SK-N-SH (cell line): ENCODE measurements around the gene CEL. TPM values are rescaled to one million over a fixed set of nuclear protein-coding genes. Genes with fewer than 3 reads are reported as not detected.

Experiments used
- CTCF ChIA-PET: fragments of 300-600, 350-600 bp; formaldehyde crosslinking; extraction: SDS; loops from one replicate; lab custom pipeline; 2021; lab: Yijun Ruan, JAX
- POLR2A ChIA-PET: fragments of 350-600 bp; sonication (Branson Sonifier 250); formaldehyde crosslinking; extraction: SDS; loops from one replicate; lab custom pipeline; 2020; ENCODE audit warnings: antibody characterized with exemption, inconsistent platforms; lab: Yijun Ruan, JAX
- DNase-seq: peaks from one replicate; pipeline ENCODE4 v3.0.0; 2012
- H2AFZ ChIP-seq: fragments of 200-600 bp; sonication (generic); 2 replicates; pipeline ENCODE4 v1.8.1; 2016; ENCODE audit warnings: antibody characterized with exemption, mild to moderate bottlenecking, low read depth
- H3F3A ChIP-seq: fragments of 200-600 bp; sonication (generic); replicated peaks from 2 replicates; pipeline ENCODE3; 2016; ENCODE audit warnings: antibody characterized with exemption, mild to moderate bottlenecking; ENCODE audit not compliant: insufficient read depth
- H3K27ac ChIP-seq, 2 experiments: fragments of 200-500 bp in 1 of 2; fragments of 200-600 bp in 1 of 2; sonication (Bioruptor generic) in 1 of 2; sonication (generic), shearing (Covaris generic) in 1 of 2; 2 replicates each; pipeline versions ENCODE4 v1.5.1 to v1.6.1; 2014 to 2016; ENCODE audit warnings: low read depth in 2 of 2, inconsistent platforms in 1 of 2, low read length in 1 of 2, mild to moderate bottlenecking in 1 of 2, mixed read lengths in 1 of 2
- H3K27me3 ChIP-seq: fragments of 200-600 bp; sonication (generic), shearing (Covaris generic); 2 replicates; pipeline ENCODE4 v1.6.1; 2016; ENCODE audit warnings: mixed run types; ENCODE audit not compliant: insufficient read depth
- H3K36me3 ChIP-seq, 2 experiments: fragments of 200-500 bp in 1 of 2; fragments of 200-600 bp in 1 of 2; sonication (Bioruptor generic) in 1 of 2; sonication (generic) in 1 of 2; replicated peaks in 1 of 2; 2 replicates each; pipeline versions ENCODE3 to v1.5.1; 2014 to 2016; ENCODE audit warnings: low read length in 1 of 2, mild to moderate bottlenecking in 1 of 2; ENCODE audit not compliant: insufficient read depth in 2 of 2, control insufficient read depth in 1 of 2
- H3K4me1 ChIP-seq, 2 experiments: fragments of 200-500 bp in 1 of 2; fragments of 200-600 bp in 1 of 2; sonication (Bioruptor generic) in 1 of 2; sonication (generic), shearing (Covaris generic) in 1 of 2; 2 replicates each; pipeline versions ENCODE4 v1.5.1 to v1.6.1; 2014 to 2016; ENCODE audit warnings: low read depth in 1 of 2, low read length in 1 of 2, mixed run types in 1 of 2; ENCODE audit not compliant: insufficient read depth in 2 of 2, control insufficient read depth in 1 of 2
- H3K4me2 ChIP-seq: fragments of 200-600 bp; sonication (generic), shearing (Covaris generic); 2 replicates; pipeline ENCODE4 v1.6.1; 2017; ENCODE audit warnings: mixed run types
- H3K4me3 ChIP-seq, 2 experiments: fragments of 200-500 bp in 1 of 2; fragments of 200-600 bp in 1 of 2; sonication (Bioruptor generic) in 1 of 2; sonication (generic), shearing (Covaris generic) in 1 of 2; 2 replicates each; pipeline versions ENCODE4 v1.5.1 to v1.8.1; 2014 to 2016; ENCODE audit warnings: low read depth in 2 of 2, inconsistent platforms in 1 of 2, low read length in 1 of 2, mild to moderate bottlenecking in 1 of 2, mixed read lengths in 1 of 2, moderate library complexity in 1 of 2
- H3K79me2 ChIP-seq: fragments of 200-600 bp; sonication (generic); 2 replicates; pipeline ENCODE4 v1.8.1; 2017; ENCODE audit warnings: mild to moderate bottlenecking; ENCODE audit not compliant: insufficient read depth
- H3K9ac ChIP-seq: fragments of 200-600 bp; sonication (generic); 2 replicates; pipeline ENCODE4 v1.6.1; 2017; ENCODE audit warnings: mixed run types
- H3K9me2 ChIP-seq: fragments of 200-600 bp; sonication (generic); 2 replicates; pipeline ENCODE4 v1.6.1; 2017; ENCODE audit warnings: mixed run types
- H3K9me3 ChIP-seq: fragments of 200-600 bp; sonication (generic); 2 replicates; pipeline ENCODE4 v1.6.1; 2017; ENCODE audit warnings: mixed run types, mild to moderate bottlenecking, moderate library complexity
- H4K20me1 ChIP-seq: fragments of 200-600 bp; sonication (generic); 2 replicates; pipeline ENCODE4 v1.6.1; 2017; ENCODE audit warnings: mild to moderate bottlenecking, mixed run types; ENCODE audit not compliant: insufficient read depth
- ELF1 ChIP-seq: IDR thresholded peaks from 2 replicates; pipeline ENCODE4 v1.4.0; 2012
- EP300 ChIP-seq, 2 experiments: IDR thresholded peaks; 2 replicates each; pipeline versions ENCODE4 v1.4.0 to v1.6.1; 2012; ENCODE audit warnings: borderline replicate concordance in 1 of 2, low read depth in 1 of 2, low read length in 1 of 2
- EZH2phosphoT487 ChIP-seq: fragments of 200-600 bp; sonication (generic); IDR thresholded peaks from 2 replicates; pipeline ENCODE4 v1.6.1; 2017; ENCODE audit warnings: low read depth, mixed run types, mild to moderate bottlenecking, antibody characterized with exemption, moderate library complexity, borderline replicate concordance
- FOSL2 ChIP-seq: IDR thresholded peaks from 2 replicates; pipeline ENCODE4 v1.4.0; 2012; ENCODE audit warnings: low read depth, mild to moderate bottlenecking, moderate library complexity, borderline replicate concordance
- FOXM1 ChIP-seq: IDR thresholded peaks from 2 replicates; pipeline ENCODE4 v1.4.0; 2012; ENCODE audit warnings: low read depth, mild to moderate bottlenecking
- JUND ChIP-seq: IDR thresholded peaks from 2 replicates; pipeline ENCODE4 v1.4.0; 2012
- NFIC ChIP-seq: IDR thresholded peaks from 2 replicates; pipeline ENCODE4 v1.4.0; 2012; ENCODE audit warnings: borderline replicate concordance
- NRF1 ChIP-seq: IDR thresholded peaks from 2 replicates; pipeline ENCODE4 v1.6.1; 2012; ENCODE audit warnings: low read depth, mild to moderate bottlenecking, low read length
- RAD21 ChIP-seq: IDR thresholded peaks from 2 replicates; pipeline ENCODE4 v1.6.1; 2012; ENCODE audit warnings: mild to moderate bottlenecking, low read length
- RFX5 ChIP-seq: IDR thresholded peaks from 2 replicates; pipeline ENCODE4 v1.6.1; 2012; ENCODE audit warnings: mild to moderate bottlenecking, improper control_type of control experiment, low read length
- WGBS: methylation state at CpG from one replicate; pipeline ENCODE4 v1.1.6; 2017; ENCODE audit warnings: low lambda C conversion rate; 5-methylcytosine and 5-hydroxymethylcytosine counted together
- polyA plus RNA-seq, 3 experiments: library from polyadenylated mRNA; depleted of rRNA; stranded (reverse); fragments of >200 nt; gene quantifications; 2 replicates each; pipeline ENCODE4 v1.2.3, GENCODE V29; 2012
- TF ChIP-seq, protein P1 (sequence below): IDR thresholded peaks from 2 replicates; pipeline ENCODE4 v1.4.0; 2012; ENCODE audit warnings: low read depth
- TF ChIP-seq, protein P2 (sequence below): IDR thresholded peaks from 2 replicates; pipeline ENCODE4 v1.6.1; 2012; ENCODE audit warnings: mild to moderate bottlenecking, low read depth, low read length, moderate library complexity
- TF ChIP-seq, protein P3 (sequence below): IDR thresholded peaks from 2 replicates; pipeline ENCODE4 v1.4.0; 2012; ENCODE audit warnings: low read depth, borderline replicate concordance
- TF ChIP-seq, protein P4 (sequence below): fragments of 150-350 bp; IDR thresholded peaks from 2 replicates; pipeline ENCODE4 v1.6.1; 2017; ENCODE audit warnings: antibody characterized with exemption, low read length, low read depth, borderline replicate concordance
- TF ChIP-seq, protein P5 (sequence below): fragments of 200-600 bp; sonication (generic); IDR thresholded peaks from 2 replicates; pipeline ENCODE4 v1.6.1; 2017; ENCODE audit warnings: antibody characterized with exemption, mild to moderate bottlenecking, moderate library complexity
- TF ChIP-seq, protein P6 (sequence below): fragments of 150-350 bp; IDR thresholded peaks from 2 replicates; pipeline ENCODE4 v1.6.1; 2016; ENCODE audit warnings: mild to moderate bottlenecking, low read depth, low read length

The CEL gene
- polyA plus RNA-seq, 1 of the 3 experiments (the other 2 are of a cell fraction), result 0.87 TPM

DNA sequence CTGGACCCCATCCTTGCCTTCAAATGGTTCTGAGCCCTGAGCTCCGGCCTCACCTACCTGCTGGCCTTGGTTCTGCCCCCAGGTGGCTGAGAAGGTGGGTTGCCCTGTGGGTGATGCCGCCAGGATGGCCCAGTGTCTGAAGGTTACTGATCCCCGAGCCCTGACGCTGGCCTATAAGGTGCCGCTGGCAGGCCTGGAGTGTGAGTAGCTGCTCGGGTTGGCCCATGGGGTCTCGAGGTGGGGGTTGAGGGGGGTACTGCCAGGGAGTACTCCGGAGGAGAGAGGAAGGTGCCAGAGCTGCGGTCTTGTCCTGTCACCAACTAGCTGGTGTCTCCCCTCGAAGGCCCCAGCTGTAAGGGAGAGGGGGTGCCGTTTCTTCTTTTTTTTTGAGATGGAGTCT lies 5.2 kb downstream of the CEL start:
- Histone ChIP-seq H3K27me3 (no peaks in the 10 kb centered on the region), H3F3A (no peaks in the 10 kb centered on the region), H2AFZ (no peak overlapping the region), H4K20me1 (no peaks in the 10 kb centered on the region), H3K4me1 (no peaks in the 10 kb centered on the region), H3K79me2 (no peaks in the 10 kb centered on the region), H3K9me3 (no peaks in the 10 kb centered on the region), H3K36me3 (no peaks in the 10 kb centered on the region), H3K4me2 (no peak overlapping the region), H3K27ac (no peak overlapping the region), H3K9ac (no peak overlapping the region), H3K4me3 (no peak overlapping the region), H3K9me2 (no peaks in the 10 kb centered on the region)
- WGBS, result 95% methylated on average over 11 of the region's 11 CpGs
- DNase-seq, result no peak
- ChIA-PET CTCF (interaction anchor here (1.6 to 3.3 kb wide), 2 partner anchors 8 to 81 kb away, joined by 7 to 10 read pairs; no protein-coding TSS in a partner anchor), POLR2A (interaction anchor here (1.0 kb wide), 1 partner anchor 9 kb away, joined by 3 read pairs; no protein-coding TSS in a partner anchor)
- TF ChIP-seq, protein P1, sequence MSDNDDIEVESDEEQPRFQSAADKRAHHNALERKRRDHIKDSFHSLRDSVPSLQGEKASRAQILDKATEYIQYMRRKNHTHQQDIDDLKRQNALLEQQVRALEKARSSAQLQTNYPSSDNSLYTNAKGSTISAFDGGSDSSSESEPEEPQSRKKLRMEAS, result no peak
- TF ChIP-seq NFIC (no peak), EP300 (IDR thresholded peaks at IDR 0.05; ENCODE audit: borderline replicate concordance in 1 of 2, low read depth in 1 of 2, low read length in 1 of 2) (no peak), EZH2phosphoT487 (no peak)
- TF ChIP-seq, protein P2, sequence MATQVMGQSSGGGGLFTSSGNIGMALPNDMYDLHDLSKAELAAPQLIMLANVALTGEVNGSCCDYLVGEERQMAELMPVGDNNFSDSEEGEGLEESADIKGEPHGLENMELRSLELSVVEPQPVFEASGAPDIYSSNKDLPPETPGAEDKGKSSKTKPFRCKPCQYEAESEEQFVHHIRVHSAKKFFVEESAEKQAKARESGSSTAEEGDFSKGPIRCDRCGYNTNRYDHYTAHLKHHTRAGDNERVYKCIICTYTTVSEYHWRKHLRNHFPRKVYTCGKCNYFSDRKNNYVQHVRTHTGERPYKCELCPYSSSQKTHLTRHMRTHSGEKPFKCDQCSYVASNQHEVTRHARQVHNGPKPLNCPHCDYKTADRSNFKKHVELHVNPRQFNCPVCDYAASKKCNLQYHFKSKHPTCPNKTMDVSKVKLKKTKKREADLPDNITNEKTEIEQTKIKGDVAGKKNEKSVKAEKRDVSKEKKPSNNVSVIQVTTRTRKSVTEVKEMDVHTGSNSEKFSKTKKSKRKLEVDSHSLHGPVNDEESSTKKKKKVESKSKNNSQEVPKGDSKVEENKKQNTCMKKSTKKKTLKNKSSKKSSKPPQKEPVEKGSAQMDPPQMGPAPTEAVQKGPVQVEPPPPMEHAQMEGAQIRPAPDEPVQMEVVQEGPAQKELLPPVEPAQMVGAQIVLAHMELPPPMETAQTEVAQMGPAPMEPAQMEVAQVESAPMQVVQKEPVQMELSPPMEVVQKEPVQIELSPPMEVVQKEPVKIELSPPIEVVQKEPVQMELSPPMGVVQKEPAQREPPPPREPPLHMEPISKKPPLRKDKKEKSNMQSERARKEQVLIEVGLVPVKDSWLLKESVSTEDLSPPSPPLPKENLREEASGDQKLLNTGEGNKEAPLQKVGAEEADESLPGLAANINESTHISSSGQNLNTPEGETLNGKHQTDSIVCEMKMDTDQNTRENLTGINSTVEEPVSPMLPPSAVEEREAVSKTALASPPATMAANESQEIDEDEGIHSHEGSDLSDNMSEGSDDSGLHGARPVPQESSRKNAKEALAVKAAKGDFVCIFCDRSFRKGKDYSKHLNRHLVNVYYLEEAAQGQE, result no peak
- TF ChIP-seq, protein P3, sequence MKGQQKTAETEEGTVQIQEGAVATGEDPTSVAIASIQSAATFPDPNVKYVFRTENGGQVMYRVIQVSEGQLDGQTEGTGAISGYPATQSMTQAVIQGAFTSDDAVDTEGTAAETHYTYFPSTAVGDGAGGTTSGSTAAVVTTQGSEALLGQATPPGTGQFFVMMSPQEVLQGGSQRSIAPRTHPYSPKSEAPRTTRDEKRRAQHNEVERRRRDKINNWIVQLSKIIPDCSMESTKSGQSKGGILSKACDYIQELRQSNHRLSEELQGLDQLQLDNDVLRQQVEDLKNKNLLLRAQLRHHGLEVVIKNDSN, result no peak

DNA sequence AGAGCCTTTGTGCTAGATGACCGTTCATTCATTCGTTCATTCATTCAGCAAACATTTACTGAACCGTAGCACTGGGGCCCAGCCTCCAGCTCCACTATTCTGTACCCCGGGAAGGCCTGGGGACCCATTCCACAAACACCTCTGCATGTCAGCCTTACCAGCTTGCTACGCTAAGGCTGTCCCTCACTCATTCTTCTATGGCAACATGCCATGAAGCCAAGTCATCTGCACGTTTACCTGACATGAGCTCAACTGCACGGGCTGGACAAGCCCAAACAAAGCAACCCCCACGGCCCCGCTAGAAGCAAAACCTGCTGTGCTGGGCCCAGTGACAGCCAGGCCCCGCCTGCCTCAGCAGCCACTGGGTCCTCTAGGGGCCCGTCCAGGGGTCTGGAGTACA lies 6.0 kb downstream of the CEL start:
- no peak for DNase-seq
- CTCF ChIA-PET, result interaction anchor here (3.3 kb wide), 1 partner anchor 80 kb away, joined by 10 read pairs; no protein-coding TSS in a partner anchor
- POLR2A ChIA-PET, result interaction anchor here (1.0 kb wide), 1 partner anchor 10 kb away, joined by 3 read pairs; no protein-coding TSS in a partner anchor
- TF ChIP-seq, protein P4, sequence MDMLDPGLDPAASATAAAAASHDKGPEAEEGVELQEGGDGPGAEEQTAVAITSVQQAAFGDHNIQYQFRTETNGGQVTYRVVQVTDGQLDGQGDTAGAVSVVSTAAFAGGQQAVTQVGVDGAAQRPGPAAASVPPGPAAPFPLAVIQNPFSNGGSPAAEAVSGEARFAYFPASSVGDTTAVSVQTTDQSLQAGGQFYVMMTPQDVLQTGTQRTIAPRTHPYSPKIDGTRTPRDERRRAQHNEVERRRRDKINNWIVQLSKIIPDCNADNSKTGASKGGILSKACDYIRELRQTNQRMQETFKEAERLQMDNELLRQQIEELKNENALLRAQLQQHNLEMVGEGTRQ, result no peak
- TF ChIP-seq RAD21 (no peak), ELF1 (no peak), FOSL2 (no peak), JUND (no peak), EZH2phosphoT487 (no peak), FOXM1 (no peak), RFX5 (no peak), EP300 (IDR thresholded peaks at IDR 0.05; ENCODE audit: borderline replicate concordance in 1 of 2, low read depth in 1 of 2, low read length in 1 of 2) (no peak), NRF1 (no peak)
- TF ChIP-seq, protein P1, result no peak
- TF ChIP-seq, protein P5, sequence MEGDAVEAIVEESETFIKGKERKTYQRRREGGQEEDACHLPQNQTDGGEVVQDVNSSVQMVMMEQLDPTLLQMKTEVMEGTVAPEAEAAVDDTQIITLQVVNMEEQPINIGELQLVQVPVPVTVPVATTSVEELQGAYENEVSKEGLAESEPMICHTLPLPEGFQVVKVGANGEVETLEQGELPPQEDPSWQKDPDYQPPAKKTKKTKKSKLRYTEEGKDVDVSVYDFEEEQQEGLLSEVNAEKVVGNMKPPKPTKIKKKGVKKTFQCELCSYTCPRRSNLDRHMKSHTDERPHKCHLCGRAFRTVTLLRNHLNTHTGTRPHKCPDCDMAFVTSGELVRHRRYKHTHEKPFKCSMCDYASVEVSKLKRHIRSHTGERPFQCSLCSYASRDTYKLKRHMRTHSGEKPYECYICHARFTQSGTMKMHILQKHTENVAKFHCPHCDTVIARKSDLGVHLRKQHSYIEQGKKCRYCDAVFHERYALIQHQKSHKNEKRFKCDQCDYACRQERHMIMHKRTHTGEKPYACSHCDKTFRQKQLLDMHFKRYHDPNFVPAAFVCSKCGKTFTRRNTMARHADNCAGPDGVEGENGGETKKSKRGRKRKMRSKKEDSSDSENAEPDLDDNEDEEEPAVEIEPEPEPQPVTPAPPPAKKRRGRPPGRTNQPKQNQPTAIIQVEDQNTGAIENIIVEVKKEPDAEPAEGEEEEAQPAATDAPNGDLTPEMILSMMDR, result no peak
- TF ChIP-seq, protein P6, sequence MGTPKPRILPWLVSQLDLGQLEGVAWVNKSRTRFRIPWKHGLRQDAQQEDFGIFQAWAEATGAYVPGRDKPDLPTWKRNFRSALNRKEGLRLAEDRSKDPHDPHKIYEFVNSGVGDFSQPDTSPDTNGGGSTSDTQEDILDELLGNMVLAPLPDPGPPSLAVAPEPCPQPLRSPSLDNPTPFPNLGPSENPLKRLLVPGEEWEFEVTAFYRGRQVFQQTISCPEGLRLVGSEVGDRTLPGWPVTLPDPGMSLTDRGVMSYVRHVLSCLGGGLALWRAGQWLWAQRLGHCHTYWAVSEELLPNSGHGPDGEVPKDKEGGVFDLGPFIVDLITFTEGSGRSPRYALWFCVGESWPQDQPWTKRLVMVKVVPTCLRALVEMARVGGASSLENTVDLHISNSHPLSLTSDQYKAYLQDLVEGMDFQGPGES, result no peak

More for the DNA sequence above, 6.0 kb downstream of the CEL start:
- no peaks in the 10 kb centered on the region for H3K27me3 ChIP-seq
- no peak overlapping the region for H3K9ac ChIP-seq
- H3K79me2 ChIP-seq, result no peaks in the 10 kb centered on the region
- H2AFZ ChIP-seq, result no peak overlapping the region
- H3K36me3 ChIP-seq, result no peaks in the 10 kb centered on the region
- H3K9me2 ChIP-seq, result no peaks in the 10 kb centered on the region
- H3K4me2 ChIP-seq, result no peak overlapping the region
- H3K27ac ChIP-seq, result no peak overlapping the region
- 87% methylated on average over 10 of the region's 11 CpGs for WGBS
- no peaks in the 10 kb centered on the region for H3F3A ChIP-seq
- no peaks in the 10 kb centered on the region for H4K20me1 ChIP-seq
- H3K4me1 ChIP-seq, result no peaks in the 10 kb centered on the region
- H3K9me3 ChIP-seq, result no peaks in the 10 kb centered on the region
- no peak overlapping the region for H3K4me3 ChIP-seq
